Stimulated activated CD8-positive, alpha-beta memory T cell treated with anti-CD3 and anti-CD28 coated beads, Interleukin-7, amount 100 ng/mL, for 1 hour (primary cell): ENCODE results near the gene FGF8.
A peak's percentile ranks its signal among the peaks of the same experiment; 100 is the strongest.
"Not testable (repeated sequence)": the region's sequence is repeated elsewhere in the genome, so short reads cannot be mapped to it uniquely, and the experiment has no call there.

ENCODE experiments used
- DNase-seq, 2 donors: peaks; one replicate each; pipeline ENCODE4 v3.0.0-alpha.2; 2020; ENCODE audit warnings: low read depth in 2 of 2

Gene FGF8

DNA sequence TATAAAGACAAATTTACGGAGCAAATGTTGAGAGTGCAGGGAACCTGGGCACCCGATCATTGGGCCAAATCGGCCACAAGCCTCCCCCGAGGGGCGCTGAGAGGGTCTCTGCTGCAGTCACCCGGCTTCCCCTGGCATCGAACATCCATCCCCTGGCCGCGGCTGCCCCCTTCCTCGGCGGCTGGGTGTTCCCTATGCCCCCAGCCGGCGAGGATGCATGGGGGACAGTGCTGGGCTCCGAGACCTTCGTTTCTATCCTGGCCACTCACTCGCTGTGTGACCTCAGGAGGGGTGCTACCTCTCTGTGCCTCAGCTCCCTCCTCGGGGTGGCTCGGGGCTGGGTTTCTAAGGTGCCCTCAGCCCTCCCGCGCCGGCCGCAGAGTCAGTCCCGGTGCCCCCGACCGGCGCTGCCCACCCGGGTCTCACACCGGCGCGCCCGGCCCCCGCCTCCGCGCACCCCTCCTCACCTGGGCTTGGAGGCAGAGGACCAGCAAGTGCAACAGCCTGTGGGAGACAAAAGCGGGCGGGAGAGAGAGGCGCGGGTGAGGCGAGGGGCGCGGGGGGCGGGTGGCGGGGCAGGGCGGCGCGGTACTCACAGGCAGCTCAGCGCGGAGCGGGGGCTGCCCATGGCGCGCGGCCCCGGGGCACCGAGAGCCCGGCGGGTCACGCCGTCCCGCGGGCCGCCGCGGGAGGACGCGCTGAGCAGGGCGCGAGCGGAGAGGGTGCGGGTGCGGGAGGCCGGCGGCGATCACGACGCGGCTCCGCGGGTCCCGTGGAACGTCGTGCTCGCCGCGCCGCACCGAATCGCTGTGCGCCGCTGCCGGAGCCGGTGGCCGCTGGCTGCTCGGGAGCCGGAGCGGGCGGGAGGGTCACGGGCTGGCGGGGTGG lies at the start of gene FGF8:
FGF8 (minus strand) TSS at position 842 of the 888 bp plus-strand sequence; CDS start at position 628, 214 bp downstream.
- DNase-seq: no peak

GRCh38 chr10:101824736-101825135 lies 48.8 kb upstream of the FGF8 start:
- no peak for DNase-seq

DNA sequence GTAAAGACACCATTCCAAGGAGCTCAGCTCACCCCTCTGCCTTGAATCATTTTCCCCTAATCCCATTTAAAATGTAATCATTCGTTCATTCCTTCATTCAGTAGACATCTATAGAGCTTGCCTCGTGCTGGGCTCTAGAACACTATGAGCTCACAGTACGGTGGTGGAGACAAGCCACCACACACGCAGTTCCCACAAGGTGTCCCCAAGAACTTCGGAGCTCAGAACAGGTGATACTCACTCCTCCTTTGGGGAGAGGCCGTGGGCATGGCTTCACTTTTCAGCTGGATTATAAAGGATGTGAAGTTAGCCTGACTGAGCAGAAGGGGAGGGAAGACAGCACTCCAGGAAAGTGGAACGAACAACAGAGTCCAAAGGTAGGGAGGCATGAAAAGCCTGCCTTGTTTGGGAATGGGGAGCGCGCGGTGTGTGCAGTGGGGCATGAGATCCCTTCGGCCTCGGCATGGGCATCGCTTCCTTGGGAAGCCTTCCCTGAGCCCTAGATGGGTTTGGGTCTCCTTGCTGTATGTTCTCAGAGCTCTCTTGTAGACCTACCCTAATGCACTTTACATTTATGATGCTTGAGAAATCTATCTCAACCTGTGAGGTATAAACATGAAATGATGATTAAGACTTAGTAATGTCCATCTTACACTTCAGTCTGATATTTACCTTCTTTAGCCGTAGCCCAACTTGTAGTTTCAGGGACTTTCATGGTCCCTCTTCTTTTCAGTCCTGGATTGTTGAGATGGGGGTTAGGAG lies 43.1 kb upstream of the FGF8 start:
- no peak for DNase-seq

- peak; percentile 89 to 96 for DNase-seq
Measured at GRCh38 chr10:101818119-101818871, 42.4 kb upstream of the FGF8 start, which contains the start of gene OGA. Gene OGA (minus strand): TSS chr10:101818444. CDS start chr10:101818022, 422 bp downstream.

GRCh38 chr10:101817337-101818118 lies 41.6 kb upstream of the FGF8 start:
- DNase-seq: no peak

DNA sequence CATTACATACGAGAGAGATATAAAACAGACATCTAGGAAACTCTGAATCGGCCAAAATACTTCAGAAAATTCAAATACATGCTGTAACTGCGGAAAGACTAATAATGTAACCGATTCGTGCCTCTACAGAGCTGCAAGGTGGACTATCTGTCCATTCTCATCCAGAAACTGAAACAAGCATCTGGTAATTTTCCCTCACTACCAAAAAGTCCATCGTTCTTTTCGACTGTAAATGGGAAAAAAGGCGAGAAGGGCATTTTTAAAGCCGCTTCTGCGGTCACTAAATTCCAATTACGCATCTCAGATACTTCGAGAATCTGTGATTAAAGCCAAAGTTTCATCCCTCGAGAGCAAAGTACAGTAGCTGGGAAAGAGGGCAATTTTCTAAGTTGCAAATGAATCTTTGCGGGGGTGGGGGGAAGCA lies 41.0 kb upstream of the FGF8 start:
- no peak for DNase-seq

- DNase-seq: no peak
Measured at GRCh38 chr10:101816376-101816775, 40.5 kb upstream of the FGF8 start.

GRCh38 chr10:101814466-101815071 lies 38.7 kb upstream of the FGF8 start:
- DNase-seq: no peak

DNA sequence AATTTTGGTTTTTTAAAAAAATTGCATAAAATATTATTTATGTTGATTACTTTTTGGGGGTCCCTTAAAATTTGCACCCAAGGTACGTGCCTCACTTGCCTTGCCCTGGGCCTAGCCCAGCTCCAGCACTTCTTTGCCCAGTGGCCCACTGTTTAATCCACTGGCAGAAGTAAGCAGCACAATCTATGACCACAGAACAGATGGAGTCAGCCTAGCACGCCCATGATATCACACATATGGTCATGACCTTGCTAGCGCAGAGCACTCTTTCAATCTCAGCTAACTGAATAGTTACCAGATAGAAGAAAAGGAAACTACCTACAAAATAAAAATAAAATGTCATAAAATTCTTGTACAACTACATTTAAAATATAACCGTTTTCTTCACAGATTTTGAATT lies 36.7 kb upstream of the FGF8 start:
- no peak for DNase-seq

DNA sequence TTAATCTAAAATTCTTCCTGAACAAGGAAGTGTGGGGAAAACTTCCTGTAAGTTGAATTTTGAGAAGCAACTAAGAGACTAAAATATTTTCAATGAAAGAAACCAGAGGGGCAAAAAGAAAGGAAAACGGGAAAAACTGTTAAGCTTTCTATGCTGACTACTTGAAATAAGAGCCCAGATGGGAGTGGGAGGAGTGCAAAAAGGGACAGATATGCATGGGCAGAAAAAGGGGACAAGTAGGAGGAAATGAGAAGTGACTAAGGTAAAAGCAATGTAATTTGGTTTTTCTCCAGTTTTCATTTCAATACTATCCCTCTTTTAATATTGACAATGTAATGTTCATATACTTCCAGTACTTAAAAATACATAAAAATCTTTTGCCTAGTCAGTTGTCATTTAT lies 31.2 kb upstream of the FGF8 start:
- no peak for DNase-seq

DNA sequence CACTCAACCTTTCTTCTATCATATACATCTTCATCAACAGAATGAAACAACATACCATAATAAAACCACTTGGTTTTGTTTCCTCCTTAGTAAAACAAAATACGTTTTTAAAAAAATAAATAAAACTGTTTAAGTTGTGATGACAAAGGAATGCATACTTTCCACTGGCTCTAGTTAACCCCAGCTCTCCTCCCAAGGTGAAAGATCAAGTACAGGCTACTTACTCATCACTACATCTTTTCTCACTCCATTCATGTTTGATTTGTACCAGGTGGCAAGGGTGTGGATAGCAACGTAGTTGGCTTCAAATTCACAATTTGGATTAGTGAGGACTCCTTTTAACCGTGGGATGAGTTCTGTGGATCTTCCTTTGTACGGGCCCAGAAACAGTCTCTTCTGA lies 27.6 kb upstream of the FGF8 start:
- DNase-seq: no peak

GRCh38 chr10:101797403-101798059 lies 21.6 kb upstream of the FGF8 start:
- no peak for DNase-seq

DNA sequence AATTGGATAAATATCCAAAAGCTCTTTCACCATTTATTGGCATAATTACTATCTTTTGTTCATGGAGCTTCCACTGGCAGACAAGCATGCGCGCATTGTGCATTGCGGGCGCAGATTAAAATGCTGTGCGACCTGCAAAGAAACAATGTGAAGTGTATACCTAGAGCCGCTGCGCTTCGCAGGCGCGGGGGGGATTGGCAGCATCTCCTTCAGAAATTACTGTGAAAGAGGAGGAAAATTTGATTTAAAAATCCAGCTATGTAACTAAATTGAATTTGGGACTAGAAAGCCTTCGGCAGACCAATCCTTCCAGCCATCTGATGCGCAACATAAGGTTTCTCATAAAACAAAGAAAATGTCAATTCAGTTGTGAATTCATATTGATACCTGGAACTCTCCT lies 17.6 kb upstream of the FGF8 start:
- DNase-seq: no peak

- no peak for DNase-seq
Measured at GRCh38 chr10:101789686-101790085, 13.8 kb upstream of the FGF8 start.

DNA sequence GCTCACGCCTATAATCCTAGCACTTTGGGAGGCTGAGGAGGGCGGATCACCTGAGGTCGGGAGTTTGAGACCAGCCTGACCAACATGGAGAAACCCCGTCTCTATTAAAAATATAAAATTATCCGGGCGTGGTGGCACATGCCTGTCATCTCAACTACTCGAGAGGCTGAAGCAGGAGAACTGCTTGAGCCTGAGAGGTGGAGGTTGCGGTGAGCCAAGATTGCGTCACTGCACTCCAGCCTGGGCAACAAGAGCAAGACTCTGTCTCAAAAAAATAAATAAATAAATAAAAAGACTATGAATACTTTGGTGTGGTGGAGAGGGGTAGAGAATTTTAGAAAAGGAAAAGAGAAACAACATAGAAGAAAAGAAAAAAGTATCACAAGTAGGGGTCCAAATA lies 13.3 kb upstream of the FGF8 start:
- not testable (repeated sequence) for DNase-seq

DNA sequence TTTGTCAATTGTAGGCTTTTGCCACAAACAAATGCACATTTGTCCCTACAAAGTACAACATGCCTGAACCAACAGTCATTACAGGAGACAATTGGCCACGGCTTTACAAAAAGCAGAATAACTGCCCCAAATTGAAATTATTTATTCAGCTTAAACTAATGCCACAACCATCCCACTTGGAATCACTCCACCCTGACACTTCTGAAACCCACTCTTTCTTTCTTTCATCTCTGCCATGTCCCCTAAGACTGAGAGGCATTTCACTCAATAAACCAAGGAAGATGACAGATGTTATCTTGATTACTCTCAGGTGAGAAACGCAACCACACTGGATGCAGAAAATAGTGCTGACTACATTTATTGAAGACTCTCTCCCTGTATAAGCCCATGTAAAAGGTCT lies 9.9 kb upstream of the FGF8 start:
- DNase-seq: no peak

DNA sequence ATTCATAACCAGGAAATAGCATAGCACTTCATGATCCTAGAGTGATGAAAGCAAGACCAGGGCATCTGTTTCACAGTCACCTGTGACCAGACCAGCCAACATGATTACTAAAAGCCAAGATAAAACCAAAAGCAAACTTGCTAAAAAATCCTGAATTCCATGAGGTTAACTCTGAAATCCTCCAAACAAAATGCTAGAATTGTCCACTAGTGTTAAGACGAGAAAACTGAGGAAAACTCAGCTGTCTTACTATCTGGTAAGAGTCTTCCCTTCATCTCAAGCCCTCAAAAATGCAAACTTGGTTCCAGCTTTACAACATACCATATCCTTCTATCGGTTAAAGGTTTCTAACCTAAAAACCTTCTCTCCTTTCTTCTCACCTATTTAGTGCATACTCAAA lies 8.6 kb upstream of the FGF8 start:
- no peak for DNase-seq

- DNase-seq: no peak
Measured at GRCh38 chr10:101783736-101784118, 7.8 kb upstream of the FGF8 start.

DNA sequence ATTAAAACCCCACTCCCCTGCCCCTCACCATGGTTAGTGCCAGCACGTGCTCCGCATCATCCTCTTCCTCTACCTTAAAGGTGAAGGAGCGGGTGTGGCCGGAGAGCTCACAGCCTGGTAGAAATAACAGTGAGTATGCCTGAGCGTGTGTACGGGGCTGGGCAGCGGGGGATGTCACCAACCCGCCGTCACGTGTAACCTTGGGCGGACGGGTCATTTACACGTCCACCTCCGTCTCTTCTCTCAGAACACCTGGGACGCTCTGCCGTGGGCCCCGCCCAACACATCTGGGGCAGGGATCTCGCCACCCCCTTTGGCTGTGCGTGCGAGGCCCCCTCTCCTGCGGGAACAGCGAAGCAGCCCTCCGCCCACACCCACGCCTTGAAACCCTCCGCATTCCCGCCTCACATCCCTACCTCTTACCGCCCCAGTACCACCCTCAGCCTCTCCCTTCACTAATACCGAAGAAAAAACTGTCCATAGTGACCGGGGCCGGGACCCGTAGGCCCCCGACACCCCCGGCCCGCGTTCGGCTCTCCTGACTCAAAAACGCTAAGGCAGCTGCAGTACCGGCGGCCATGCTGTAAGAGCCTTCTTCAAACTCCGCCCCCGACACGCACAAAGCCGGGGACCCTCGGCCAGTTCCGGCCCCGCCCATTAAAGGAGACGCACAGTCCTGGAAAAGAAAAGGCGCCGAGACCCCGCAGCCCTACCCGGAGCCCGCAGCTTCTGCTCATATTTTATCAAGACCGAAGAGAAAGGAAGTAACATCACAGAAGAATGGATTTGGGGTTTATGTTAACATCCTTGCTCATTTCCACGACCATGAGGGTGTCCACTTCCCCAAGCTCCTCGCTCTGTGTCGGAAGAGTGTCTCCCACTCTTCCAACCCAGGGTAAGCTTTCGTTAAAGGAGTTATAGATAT lies 7.2 kb upstream of the FGF8 start, which contains the start of gene NPM3:
NPM3 (minus strand) TSS at position 636 of the 925 bp plus-strand sequence; CDS start at position 580, 56 bp downstream.
- DNase-seq: peak; percentile 61 to 65
